HG02798 (cell line): ENCODE results near the gene PRR33.
A peak's percentile ranks its signal among the peaks of the same experiment; 100 is the strongest.

Experiments used
- ATAC-seq: cut with Tn5 transposase; IDR thresholded peaks from one replicate; pipeline ENCODE4 v1.9.1; 2021; ENCODE audit warnings: mild to moderate bottlenecking; ENCODE audit not compliant: unreplicated experiment, poor library complexity

The PRR33 gene

GRCh38 chr11:1917523-1918435 is 26.1 kb upstream of the PRR33 start:
- ATAC-seq = no peak

GRCh38 chr11:1916986-1917522 is 25.4 kb upstream of the PRR33 start:
- ATAC-seq = peak; percentile 10

- peak; percentile 61 for ATAC-seq
These were observed 24.7 kb upstream of the PRR33 start for GRCh38 chr11:1916132-1916985.

DNA sequence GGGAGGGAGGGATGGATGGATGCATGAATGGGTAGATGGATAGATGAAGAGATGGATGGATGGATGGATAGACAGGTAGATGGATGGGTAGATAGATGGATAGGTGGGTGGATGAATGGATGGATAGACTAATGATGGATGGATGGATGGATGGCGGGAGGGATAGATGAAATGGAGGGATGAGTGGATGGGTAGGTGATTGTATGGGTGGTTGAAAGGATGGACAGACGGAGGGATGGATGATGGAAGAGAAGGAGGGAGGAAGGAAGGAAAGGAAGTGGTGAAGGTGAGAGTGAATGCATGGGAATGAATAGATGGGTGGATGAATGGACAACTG is 24.1 kb upstream of the PRR33 start:
- ATAC-seq = no peak

DNA sequence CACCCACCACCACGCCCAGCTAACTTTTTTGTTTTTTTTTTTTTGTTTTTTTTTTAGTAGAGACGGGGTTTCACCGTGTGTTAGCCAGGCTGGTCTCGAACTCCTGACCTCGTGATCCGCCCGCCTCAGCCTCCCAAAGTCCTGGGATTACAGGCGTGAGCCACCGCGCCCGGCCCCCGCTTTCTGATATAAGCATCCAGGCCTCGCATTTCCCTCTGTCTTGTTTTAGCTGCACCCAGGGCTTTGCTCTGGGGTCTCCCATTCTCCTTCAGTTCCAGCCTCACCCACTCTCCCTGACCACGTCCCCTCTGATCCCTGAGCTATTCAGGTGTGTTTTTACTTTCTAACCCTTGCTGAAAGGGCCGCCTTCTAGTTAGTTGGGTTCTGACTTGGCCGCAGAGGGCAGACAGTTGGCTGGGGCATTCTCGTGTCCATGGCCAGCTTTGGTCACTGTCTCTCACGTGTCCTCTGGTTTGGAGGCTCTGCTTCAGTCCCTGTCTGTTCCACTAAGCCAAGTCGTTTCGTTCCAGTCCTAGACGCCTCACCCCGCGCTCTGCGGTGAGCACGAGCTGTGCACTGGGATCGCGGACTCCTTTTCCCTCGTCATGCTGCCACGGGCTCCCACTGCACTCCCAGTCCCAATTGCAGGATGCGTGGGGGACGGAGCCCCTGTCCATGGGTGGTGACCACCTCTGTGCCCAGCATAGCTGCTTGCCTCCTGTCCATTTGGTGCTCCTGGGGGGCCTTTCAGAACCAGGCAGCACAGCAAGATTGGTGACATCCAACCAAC is 21.8 kb upstream of the PRR33 start:
- no peak for ATAC-seq

- no peak for ATAC-seq
These were observed 20.7 kb upstream of the PRR33 start for GRCh38 chr11:1912289-1912878.

- no peak for ATAC-seq
These were observed 17.8 kb upstream of the PRR33 start for GRCh38 chr11:1909524-1909923.

- ATAC-seq = no peak
These were observed 16.9 kb upstream of the PRR33 start for GRCh38 chr11:1908618-1909017.

DNA sequence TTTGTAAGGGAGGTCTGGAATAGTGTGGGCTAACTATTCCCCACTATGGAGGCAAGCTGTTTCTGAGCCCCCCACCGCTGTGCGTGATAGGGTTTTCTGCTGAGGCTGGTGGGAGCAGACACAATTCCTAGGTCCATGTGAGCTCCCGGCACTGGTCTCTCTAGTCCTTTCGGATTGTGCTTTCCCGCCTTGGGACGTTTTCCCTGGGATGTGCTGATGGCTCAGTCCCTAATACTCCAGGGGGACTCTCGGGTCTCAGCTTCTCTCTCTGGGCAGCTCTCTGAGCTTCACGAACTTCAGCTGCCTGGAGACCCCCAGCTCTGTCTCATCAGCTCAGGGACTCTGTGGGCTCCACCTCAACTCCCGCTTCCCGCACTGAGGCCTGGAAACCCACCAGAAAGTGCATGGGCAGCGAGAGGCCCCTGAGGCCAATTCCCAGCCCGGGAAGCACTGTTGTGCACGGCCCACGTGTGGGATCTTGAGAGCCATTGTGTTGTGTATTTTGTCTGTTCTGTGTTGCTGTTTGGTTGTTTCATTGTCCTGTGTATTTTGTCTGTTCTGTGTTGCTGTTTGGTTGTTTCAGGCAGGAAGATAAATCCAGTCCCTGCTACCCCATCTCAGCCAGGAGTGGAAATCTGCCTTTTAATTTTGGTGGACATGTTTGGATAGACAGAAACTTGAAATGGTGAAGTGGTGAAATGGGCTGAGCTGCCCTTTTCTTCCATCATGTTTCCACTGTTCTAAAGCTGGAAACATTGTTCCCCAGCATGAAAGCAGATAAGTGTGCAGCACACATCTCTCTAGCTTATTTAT is 15.1 kb upstream of the PRR33 start:
- ATAC-seq = no peak

DNA sequence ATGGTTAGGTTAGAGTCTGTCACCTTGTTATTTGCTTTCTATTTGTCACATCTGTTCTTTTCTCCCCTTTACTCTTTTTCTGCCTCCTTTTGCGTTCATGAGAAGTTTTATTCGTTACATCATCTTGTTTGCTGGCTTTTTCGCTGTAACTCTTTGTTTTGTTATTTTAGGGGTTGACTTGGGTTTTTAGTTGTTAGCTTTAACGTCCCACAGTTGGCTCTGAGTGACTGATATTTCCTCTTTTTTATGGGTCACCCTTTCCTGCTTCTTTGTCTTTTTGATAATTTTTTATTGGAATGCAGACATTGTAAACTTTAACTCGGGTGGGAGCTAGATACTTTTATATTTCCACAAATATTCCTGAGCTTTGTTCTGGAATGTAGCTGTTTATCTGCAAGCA is 14.5 kb upstream of the PRR33 start:
- no peak for ATAC-seq

DNA sequence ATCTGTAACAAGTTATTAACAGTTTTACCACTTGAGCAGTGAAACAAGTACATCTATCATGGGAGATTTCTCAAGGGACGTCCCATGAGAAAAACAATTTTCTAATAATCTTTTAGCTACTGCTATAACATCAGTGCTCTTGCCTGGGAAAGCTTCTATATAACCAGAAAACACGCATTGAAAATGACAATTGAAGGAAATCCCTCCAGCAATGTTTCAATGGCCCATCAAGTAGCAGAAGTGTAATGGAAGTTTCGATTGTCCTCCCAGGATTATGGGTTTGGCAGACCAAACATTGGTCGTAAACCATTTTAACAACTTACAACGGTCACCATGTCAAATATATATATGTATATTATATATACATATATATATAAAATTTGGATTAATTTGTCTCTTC is 8.0 kb upstream of the PRR33 start:
- ATAC-seq = no peak

DNA sequence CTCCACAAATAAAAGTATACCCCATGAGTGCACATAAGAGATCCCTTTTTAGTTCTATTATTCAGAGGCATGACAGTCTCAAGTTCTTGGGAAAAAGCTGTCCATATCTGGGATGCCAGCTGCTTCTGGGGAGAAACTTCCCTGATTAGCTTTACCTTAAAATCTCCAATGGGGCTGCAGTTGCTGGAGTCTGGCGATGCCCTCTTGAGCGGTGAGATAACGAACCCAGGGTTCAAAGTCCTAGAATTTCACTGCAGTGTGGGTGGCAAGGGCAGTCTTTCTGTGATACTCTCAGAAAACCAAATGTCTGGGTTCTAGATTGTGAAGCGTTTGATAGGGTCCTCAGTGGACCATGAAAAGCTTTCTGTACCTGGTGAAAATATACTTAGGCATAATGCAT is 7.4 kb upstream of the PRR33 start:
- ATAC-seq = no peak

DNA sequence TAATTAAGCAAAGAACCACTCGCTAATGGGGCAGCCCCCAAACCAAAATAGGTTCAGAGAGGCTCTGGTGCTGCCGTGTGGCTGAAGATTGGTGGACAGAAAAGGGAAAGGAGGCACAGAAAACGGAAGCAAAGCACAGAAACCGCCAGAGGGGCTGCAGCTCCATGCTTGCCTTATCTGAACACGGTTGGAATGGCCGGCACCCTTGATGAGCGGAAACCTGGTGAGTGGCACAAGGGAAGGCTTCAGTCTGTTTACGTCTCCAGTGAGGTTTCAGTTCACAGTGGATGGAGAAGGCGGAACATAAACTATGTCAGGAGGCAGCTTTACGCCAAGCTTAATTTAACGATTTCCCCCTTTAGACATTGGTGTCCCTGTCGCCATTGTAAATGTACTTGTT is 5.2 kb upstream of the PRR33 start:
- ATAC-seq = no peak

- ATAC-seq = no peak
These were observed 4.8 kb upstream of the PRR33 start for GRCh38 chr11:1896468-1896867.

DNA sequence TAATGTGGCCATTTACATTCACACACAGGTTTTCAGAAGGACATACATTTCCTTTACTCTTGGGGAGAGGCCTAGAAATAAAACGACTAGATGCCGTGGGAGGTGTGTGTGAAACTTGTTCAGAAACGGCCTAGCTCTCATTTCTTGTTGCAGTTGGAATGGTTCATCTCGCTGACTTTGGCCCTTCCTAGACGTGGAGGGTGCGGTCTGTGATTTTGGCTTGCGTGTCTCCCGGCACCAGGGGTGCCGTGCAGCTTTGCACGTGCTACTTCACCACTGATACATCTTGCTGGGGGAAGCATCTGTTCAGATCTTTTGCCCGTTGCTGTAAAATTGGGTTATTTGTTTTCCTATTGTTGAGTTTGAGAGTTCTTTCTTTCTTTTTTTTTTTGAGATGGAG is 3.1 kb upstream of the PRR33 start:
- ATAC-seq = no peak

DNA sequence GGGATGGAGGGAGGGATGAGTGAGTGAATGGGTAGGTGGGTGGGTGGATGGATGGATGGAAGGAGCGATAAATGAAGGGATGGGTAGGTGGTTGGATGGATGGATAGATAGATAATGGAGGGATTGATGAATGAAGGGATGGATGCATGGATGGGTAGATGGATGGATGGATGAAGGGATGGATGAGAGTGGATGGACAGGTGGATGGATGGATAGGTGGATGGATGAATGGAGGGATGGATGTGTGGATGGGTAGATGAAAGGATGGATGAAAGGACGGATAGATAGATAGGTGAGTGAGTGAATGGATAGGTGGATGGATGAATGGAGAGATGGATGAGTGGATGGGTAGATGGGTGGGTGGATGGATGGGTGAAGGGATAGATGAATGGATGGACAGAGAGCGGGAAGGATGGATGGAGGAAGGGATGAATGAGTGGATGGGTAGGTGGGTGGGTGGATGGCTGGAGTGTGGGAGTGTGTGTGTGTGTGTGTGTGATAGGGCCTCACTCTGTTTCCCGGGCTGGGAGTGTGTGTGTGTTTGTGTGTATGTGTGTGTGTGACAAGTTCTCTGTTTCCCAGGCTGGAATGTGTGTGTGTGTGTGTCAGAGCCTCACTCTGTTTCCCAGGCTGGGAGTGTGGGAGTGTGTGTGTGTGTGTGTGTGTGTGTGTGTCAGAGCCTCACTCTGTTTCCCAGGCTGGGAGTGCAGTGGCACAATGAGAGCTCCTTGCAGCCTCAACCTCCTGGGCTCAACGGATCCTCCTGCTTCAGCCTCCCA is 2.1 kb upstream of the PRR33 start:
- ATAC-seq = no peak

DNA sequence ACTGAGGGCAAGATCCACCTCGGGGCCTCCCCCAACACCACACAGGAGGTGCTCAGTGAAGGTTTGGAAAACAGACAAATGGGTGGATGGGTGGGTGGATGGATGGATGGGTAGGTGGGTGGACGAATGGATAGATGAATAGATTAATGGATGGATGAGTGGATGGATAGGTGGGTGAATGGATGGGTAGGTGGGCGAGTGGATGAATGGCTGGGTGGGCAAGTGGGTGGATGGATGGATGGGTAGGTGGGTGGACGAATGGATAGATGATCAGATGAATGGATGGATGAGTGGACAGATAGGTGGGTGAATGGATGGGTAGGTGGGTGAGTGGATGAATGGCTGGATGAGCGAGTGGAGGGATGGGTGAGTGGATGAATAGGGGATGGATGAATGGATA is 863 bp upstream of the PRR33 start:
- ATAC-seq = no peak

DNA sequence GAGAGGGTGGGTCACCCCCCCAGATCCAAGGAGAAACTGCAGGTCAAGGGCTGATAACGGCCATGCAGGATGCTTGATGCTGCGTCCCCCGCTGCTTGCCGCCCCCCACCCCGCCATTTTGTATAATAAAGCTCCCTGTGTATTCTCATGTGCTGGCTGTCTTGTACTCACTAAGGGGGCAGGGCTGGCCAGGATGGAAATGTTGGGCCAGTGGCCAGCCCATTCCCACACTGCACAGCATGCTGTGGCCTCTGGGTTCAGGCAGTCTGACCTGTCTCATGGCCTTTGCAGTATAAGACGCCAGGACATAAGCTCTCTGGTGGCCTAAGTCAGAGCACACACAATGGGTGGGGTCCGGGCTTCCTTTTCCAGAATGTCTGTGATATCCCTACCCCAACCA is 421 bp upstream of the PRR33 start:
- ATAC-seq = no peak
